HepG2 (cell line): ENCODE results near the gene PSMD5. TPM values are rescaled to one million over a fixed set of nuclear protein-coding genes. Genes with fewer than 3 reads are reported as not detected.

Experiments
- EZH2 ChIP-seq: conservative IDR thresholded peaks from 2 replicates; pipeline ENCODE4 v1.6.1; 2012; ENCODE audit warnings: mild to moderate bottlenecking, low read depth, low read length, moderate library complexity
- FOXO4 ChIP-seq: sonication (generic); formaldehyde crosslinking; conservative IDR thresholded peaks from 2 replicates; pipeline ENCODE4 v1.8.1; 2023; ENCODE audit warnings: missing genetic modification reagents
- JUN ChIP-seq: sonication (generic); formaldehyde crosslinking; IDR thresholded peaks from 2 replicates; pipeline ENCODE4 v1.4.0; 2020; ENCODE audit warnings: mild to moderate bottlenecking, missing genetic modification reagents
- MIER3 ChIP-seq: IDR thresholded peaks from 2 replicates; pipeline ENCODE4 v1.6.1; 2016; ENCODE audit warnings: missing compliant biosample characterization, borderline replicate concordance
- SNAPC4 ChIP-seq: sonication (generic); formaldehyde crosslinking; IDR thresholded peaks from 2 replicates; pipeline ENCODE4 v1.4.0; 2020; ENCODE audit warnings: mild to moderate bottlenecking, missing genetic modification reagents
- SOX13 ChIP-seq, 3 experiments: fragments of 450-650 bp in 1 of 3; sonication (generic) in 1 of 3; formaldehyde crosslinking in 1 of 3; IDR thresholded peaks in 2 of 3; conservative IDR thresholded peaks in 1 of 3; 2 replicates each; pipeline versions ENCODE4 v1.5.0 to v1.6.1; 2016 to 2020; ENCODE audit warnings: antibody characterized with exemption in 1 of 3, mild to moderate bottlenecking in 1 of 3, missing compliant biosample characterization in 1 of 3, missing genetic modification reagents in 1 of 3, moderate library complexity in 1 of 3
- ZBTB39 ChIP-seq: sonication (generic); formaldehyde crosslinking; IDR thresholded peaks from 2 replicates; pipeline ENCODE4 v1.5.0; 2020; ENCODE audit warnings: missing genetic modification reagents
- ZHX2 ChIP-seq, 2 experiments: sonication (generic) in 1 of 2; formaldehyde crosslinking in 1 of 2; IDR thresholded peaks; 2 replicates each; pipeline versions ENCODE4 v1.6.1 to v1.9.0; 2014 to 2022; ENCODE audit warnings: antibody characterized with exemption in 1 of 2, borderline replicate concordance in 1 of 2, inconsistent platforms in 1 of 2, low read depth in 1 of 2, missing genetic modification reagents in 1 of 2
- ZNF331 ChIP-seq: sonication (generic); formaldehyde crosslinking; IDR thresholded peaks from 2 replicates; pipeline ENCODE4 v1.4.0; 2020; ENCODE audit warnings: missing genetic modification reagents
- ZNF367 ChIP-seq: sonication (generic); formaldehyde crosslinking; IDR thresholded peaks from 2 replicates; pipeline ENCODE4 v1.4.0; 2020; ENCODE audit warnings: missing genetic modification reagents, borderline replicate concordance
- ZNF740 ChIP-seq: sonication (generic); formaldehyde crosslinking; IDR thresholded peaks from 2 replicates; pipeline ENCODE4 v1.4.0; 2020; ENCODE audit warnings: missing genetic modification reagents
- polyA plus RNA-seq, 8 experiments: library from polyadenylated mRNA; depleted of rRNA in 3 of 8; stranded (reverse) in 7 of 8; unstranded in 1 of 8; fragments of >200 nt; fragmentation: Illumina TruSeq in 4 of 8; extraction: Trizol in 4 of 8; gene quantifications; 2 replicates each; pipeline versions ENCODE4 v1.2.1 to v1.2.3, GENCODE V29; 2011 to 2016; ENCODE audit warnings: low read depth in 4 of 8, missing spikeins in 1 of 8, mixed read lengths in 1 of 8; ENCODE audit not compliant: insufficient read depth in 1 of 8
- total RNA-seq, 5 experiments: library from RNA; depleted of rRNA; stranded (reverse); fragments of >200 nt; fragmentation: Illumina TruSeq; extraction: Trizol; gene quantifications; 2 replicates each; pipeline ENCODE4 v1.2.3, GENCODE V29; 2016; ENCODE audit warnings: low read depth in 1 of 5

PSMD5 gene
- total and polyA plus RNA-seq, 2 of the 13 experiments (the other 11 are each of a cell fraction or from before 2014, with no cell fraction given): 12.7 to 18.1 TPM

GRCh38 chr9:120792898-120793765 lies 49.6 kb downstream of the PSMD5 start, which contains the start of gene FBXW2 (continued):
- TF ChIP-seq MIER3 (CRISPR knock-in tag) (peak; percentile 81; the same call in 1 of the 2 replicates), EZH2 (no peak), ZNF331 (CRISPR knock-in tag) (peak; percentile 85), ZBTB39 (CRISPR knock-in tag) (no peak), SNAPC4 (CRISPR knock-in tag) (peak; percentile 51; the same call in 1 of the 2 replicates), ZNF367 (CRISPR knock-in tag) (no peak), JUN (no peak), ZHX2 (IDR thresholded peaks at IDR 0.05; ENCODE audit: low read depth) (peak; percentile 89), ZHX2 (CRISPR knock-in tag; IDR thresholded peaks at IDR 0.05; ENCODE audit: borderline replicate concordance) (no peak), FOXO4 (CRISPR knock-in tag) (no peak), SOX13 (IDR thresholded peaks at IDR 0.05) (peak; percentile 2; the same call in 1 of the 2 replicates), SOX13 (CRISPR knock-in tag; conservative IDR thresholded peaks at IDR 0.05 in 1 of 2, IDR thresholded peaks at IDR 0.05 in 1 of 2) (peak in 1 of 2 experiments; percentile 75; a peak in 2 of 4 replicates), ZNF740 (CRISPR knock-in tag) (peak; percentile 83)
